Measurements from ENCODE around the gene KISS1R. TPM values are rescaled to one million over a fixed set of nuclear protein-coding genes. Genes with fewer than 3 reads are reported as not detected.

Gene KISS1R
- polyA plus RNA-seq, 1 experiment, result not detected

DNA sequence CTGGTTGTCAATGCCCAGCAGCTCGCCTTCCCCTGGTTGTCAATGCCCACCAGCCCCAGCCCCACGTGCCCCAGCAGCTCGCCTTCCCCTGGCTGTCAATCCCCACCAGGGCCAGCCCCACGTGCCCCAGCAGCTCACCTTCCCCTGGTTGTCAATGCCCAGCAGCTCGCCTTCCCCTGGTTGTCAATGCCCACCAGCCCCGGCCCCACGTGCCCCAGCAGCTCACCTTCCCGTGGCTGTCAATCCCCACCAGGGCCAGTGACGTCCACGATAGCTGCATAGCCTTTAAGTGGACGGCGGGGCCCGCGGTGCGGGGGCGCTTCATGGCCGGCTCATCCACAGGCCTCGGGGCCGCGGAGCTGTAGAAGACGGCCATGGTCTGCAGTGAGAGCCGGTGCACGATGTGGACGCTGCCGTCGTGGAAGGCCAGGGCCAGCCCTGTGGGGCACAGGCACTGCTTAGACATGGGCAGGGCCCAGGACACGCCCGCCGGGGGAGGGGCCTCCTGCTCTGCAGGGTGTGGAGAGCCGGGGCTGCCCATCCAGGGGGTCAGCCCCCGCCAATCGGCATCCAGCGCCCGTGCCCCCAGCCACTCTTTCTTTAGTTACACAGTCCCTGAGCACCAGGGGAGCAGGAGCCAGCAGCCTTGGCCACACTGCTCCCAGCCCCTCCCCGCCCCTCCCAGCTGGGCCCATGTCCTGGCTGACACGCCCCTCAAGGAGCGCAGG is 37.3 kb upstream of the KISS1R start:
- ChIA-PET CTCF (interaction anchor here (0.6 to 1.4 kb wide), 3 partner anchors 15 to 109 kb away, joined by 4 to 6 read pairs (median 4); partner anchors contain the start of gene KISS1R), POLR2A (no interaction called here)
- peaks cover 39% of the 10 kb centered on the region for H3K36me3 ChIP-seq (ENCODE audit: control insufficient read depth, insufficient read depth, low read length)
- H3K4me3 ChIP-seq (ENCODE audit: low read depth, low read length), result no peak overlapping the region
- no peaks in the 10 kb centered on the region for H3K27me3 ChIP-seq (ENCODE audit: control insufficient read depth, insufficient read depth, low read length)
- no peak for DNase-seq (ENCODE audit: low read depth)
- TF ChIP-seq CTCF (IDR thresholded peaks at IDR 0.05; ENCODE audit: insufficient read depth, low read depth, low read length), result no peak

DNA sequence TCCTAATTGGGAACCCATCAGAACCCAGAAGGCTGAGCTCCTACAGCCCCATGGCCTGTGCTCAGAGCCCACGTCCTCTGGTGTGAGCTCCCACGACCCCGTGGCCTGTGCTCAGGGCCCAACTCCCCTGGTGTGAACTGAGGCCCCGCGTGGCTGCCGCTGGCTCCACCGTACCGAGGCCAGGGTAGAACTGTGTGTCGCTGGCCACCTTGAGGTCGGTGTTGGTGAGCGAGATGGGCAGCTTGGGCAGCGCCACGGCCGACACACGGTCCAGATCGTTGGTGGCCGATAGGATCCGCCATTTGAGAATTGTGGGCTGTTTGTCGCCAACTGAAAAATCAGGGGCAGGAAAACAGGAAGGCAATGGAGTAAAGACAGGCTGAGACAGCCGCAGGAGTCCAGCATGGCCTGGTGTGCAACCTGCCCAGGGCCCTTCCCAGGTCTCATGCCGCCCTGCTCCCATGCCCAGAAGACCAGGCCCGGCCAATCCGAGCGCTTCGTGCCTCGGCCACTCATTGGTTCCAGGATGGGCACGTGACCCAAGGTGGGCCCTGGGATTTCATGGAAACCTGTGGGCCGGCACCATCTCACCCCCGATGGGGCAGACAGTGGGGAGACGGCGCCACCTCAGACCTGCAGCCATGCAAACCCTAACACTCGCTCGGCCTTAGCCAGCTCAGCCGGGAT is 35.6 kb upstream of the KISS1R start:
- Histone ChIP-seq H3K36me3 (ENCODE audit: control insufficient read depth, insufficient read depth, low read length) (peaks cover 48% of the 10 kb centered on the region), H3K4me3 (ENCODE audit: low read depth, low read length) (no peak overlapping the region), H3K27me3 (ENCODE audit: control insufficient read depth, insufficient read depth, low read length) (no peaks in the 10 kb centered on the region)
- POLR2A ChIA-PET, result no interaction called here
- CTCF ChIA-PET, result no interaction called here
- TF ChIP-seq CTCF (IDR thresholded peaks at IDR 0.05; ENCODE audit: insufficient read depth, low read depth, low read length), result no peak
- no peak for DNase-seq (ENCODE audit: low read depth)

GRCh38 chr19:882871-883497 is 34.1 kb upstream of the KISS1R start:
- ChIA-PET CTCF (no interaction called here), POLR2A (no interaction called here)
- H3K27me3 ChIP-seq (ENCODE audit: control insufficient read depth, insufficient read depth, low read length), result no peaks in the 10 kb centered on the region
- H3K4me3 ChIP-seq (ENCODE audit: low read depth, low read length), result no peak overlapping the region
- peaks cover 43% of the 10 kb centered on the region for H3K36me3 ChIP-seq (ENCODE audit: control insufficient read depth, insufficient read depth, low read length)
- TF ChIP-seq CTCF (IDR thresholded peaks at IDR 0.05; ENCODE audit: insufficient read depth, low read depth, low read length), result no peak
- no peak for DNase-seq (ENCODE audit: low read depth)

DNA sequence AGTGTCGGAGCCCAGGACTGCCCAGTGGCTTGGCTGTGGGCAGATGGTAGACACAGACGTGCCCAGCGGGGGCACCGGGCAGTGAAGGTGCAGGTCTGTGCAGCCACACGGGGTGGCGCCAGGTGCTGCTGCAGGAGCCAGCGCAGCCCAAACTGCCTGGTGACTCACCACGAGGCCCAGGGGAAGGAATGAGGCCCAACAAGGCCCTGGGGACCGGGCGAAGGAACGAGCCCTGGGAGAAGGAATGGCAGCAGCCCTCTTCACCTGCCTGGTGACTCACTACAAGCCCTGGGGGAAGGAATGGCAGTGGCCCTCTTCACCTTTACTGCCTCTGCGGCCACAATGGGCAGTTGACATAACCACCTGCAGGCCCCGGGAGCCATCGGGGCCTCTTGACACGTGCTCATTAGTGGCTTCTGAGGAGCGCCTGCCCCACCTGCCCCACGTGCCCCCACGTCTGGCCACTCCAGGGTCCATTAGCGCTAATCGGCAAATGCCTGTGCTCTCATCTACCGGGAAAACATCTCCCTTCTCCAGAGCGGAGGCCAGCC is 33.4 kb upstream of the KISS1R start:
- no peak for TF ChIP-seq CTCF (IDR thresholded peaks at IDR 0.05; ENCODE audit: insufficient read depth, low read depth, low read length)
- H3K4me3 ChIP-seq (ENCODE audit: low read depth, low read length), result no peak overlapping the region
- POLR2A ChIA-PET, result no interaction called here
- CTCF ChIA-PET, result no interaction called here
- peaks cover 44% of the 10 kb centered on the region for H3K36me3 ChIP-seq (ENCODE audit: control insufficient read depth, insufficient read depth, low read length)
- no peaks in the 10 kb centered on the region for H3K27me3 ChIP-seq (ENCODE audit: control insufficient read depth, insufficient read depth, low read length)
- DNase-seq (ENCODE audit: low read depth), result no peak

Measured in BJ (cell line).